Naive thymus-derived CD4-positive, alpha-beta T cell (primary cell): ENCODE results near the gene AP1B1. TPM values are rescaled to one million over a fixed set of nuclear protein-coding genes. Genes with fewer than 3 reads are reported as not detected.
A peak's percentile ranks its signal among the peaks of the same experiment; 100 is the strongest.

ENCODE experiments used
- ATAC-seq: fragments of 150-1000 bp; cut with Tn5 transposase; 2 replicates; pipeline ENCODE4 v1.10.0; 2021; ENCODE audit warnings: mild to moderate bottlenecking, moderate library complexity
- CTCF ChIA-PET: fragments of 350-600 bp; sonication (Branson Sonifier 250); formaldehyde crosslinking; loops from one replicate; lab custom pipeline; 2021; ENCODE audit warnings: antibody characterized with exemption; lab: Charles Lee
- POLR2A ChIA-PET: fragments of 350-600 bp; sonication (Branson Sonifier 250); formaldehyde crosslinking; loops from one replicate; lab custom pipeline; 2021; ENCODE audit warnings: antibody characterized with exemption, inconsistent platforms; lab: Charles Lee
- DNase-seq, 9 donors: peaks; one replicate each; pipeline versions ENCODE4 v3.0.0 to v3.0.0-alpha.2; 2020 to 2022; ENCODE audit warnings: mixed read lengths in 1 of 9
- H3K27ac ChIP-seq: one replicate; pipeline ENCODE4 v1.7.0; 2013; ENCODE audit warnings: mild to moderate bottlenecking, low read depth, low read length, moderate library complexity
- H3K27me3 ChIP-seq, 2 donors: one replicate each; pipeline ENCODE4 v1.7.0; 2013; ENCODE audit warnings: low read length in 2 of 2, mild to moderate bottlenecking in 2 of 2, moderate library complexity in 2 of 2; ENCODE audit not compliant: control insufficient read depth in 2 of 2, insufficient read depth in 2 of 2
- H3K36me3 ChIP-seq, 3 experiments: 1 replicate in 2 of 3; 2 replicates in 1 of 3; pipeline ENCODE4 v1.7.0; 2013; ENCODE audit warnings: low read length in 3 of 3, mild to moderate bottlenecking in 3 of 3, moderate library complexity in 1 of 3; ENCODE audit not compliant: insufficient read depth in 3 of 3, control insufficient read depth in 2 of 3
- H3K4me1 ChIP-seq, 2 donors: one replicate each; pipeline ENCODE4 v1.7.0; 2013; ENCODE audit warnings: low read length in 2 of 2, mild to moderate bottlenecking in 2 of 2, moderate library complexity in 1 of 2; ENCODE audit not compliant: control insufficient read depth in 2 of 2, insufficient read depth in 2 of 2
- H3K4me3 ChIP-seq: 2 replicates; pipeline ENCODE4 v1.7.0; 2013; ENCODE audit warnings: mild to moderate bottlenecking, low read length
- H3K9me3 ChIP-seq, 3 experiments: 1 replicate in 2 of 3; 2 replicates in 1 of 3; pipeline ENCODE4 v1.7.0; 2013; ENCODE audit warnings: low read length in 3 of 3; ENCODE audit not compliant: control insufficient read depth in 2 of 3
- H3K27ac Mint-ChIP-seq, 9 donors: one replicate each; pipeline ENCODE4 v1.8.0; 2020 to 2022; ENCODE audit warnings: mixed read lengths in 9 of 9, mild to moderate bottlenecking in 8 of 9, moderate library complexity in 5 of 9, inconsistent platforms in 2 of 9
- H3K27me3 Mint-ChIP-seq, 5 donors: one replicate each; pipeline ENCODE4 v1.8.0; 2021 to 2022; ENCODE audit warnings: mixed read lengths in 5 of 5, mild to moderate bottlenecking in 1 of 5
- H3K36me3 Mint-ChIP-seq, 5 donors: one replicate each; pipeline ENCODE4 v1.8.0; 2020 to 2022; ENCODE audit warnings: mixed read lengths in 5 of 5, mild to moderate bottlenecking in 3 of 5, inconsistent platforms in 1 of 5
- H3K4me1 Mint-ChIP-seq, 7 donors: one replicate each; pipeline ENCODE4 v1.8.0; 2020 to 2022; ENCODE audit warnings: mixed read lengths in 7 of 7, mild to moderate bottlenecking in 3 of 7, inconsistent platforms in 1 of 7
- H3K4me3 Mint-ChIP-seq, 10 donors: one replicate each; pipeline ENCODE4 v1.8.0; 2020 to 2022; ENCODE audit warnings: mild to moderate bottlenecking in 10 of 10, mixed read lengths in 10 of 10, moderate library complexity in 6 of 10, inconsistent platforms in 2 of 10
- H3K9me3 Mint-ChIP-seq, 11 donors: one replicate each; pipeline ENCODE4 v1.8.0; 2020 to 2022; ENCODE audit warnings: mixed read lengths in 11 of 11, mild to moderate bottlenecking in 4 of 11, inconsistent platforms in 1 of 11, moderate library complexity in 1 of 11
- intact Hi-C, 2 donors: fragments of 100-400 bp; cut with micrococcal nuclease; formaldehyde crosslinking; loops; one replicate each; pipeline ENCODE4 v1.15.1; 2023
- polyA plus RNA-seq, 2 donors: library from polyadenylated mRNA; unstranded; fragments of 300-500 nt; fragmentation: Illumina TruSeq; gene quantifications; one replicate each; pipeline ENCODE4 v1.2.3, GENCODE V29; 2021
- total RNA-seq, 6 experiments: library from RNA in 5 of 6; stranded (reverse) in 5 of 6; gene quantifications; 1 replicate in 5 of 6; 2 replicates in 1 of 6; pipeline ENCODE4 v1.2.3 and lab custom pipeline; 2021 to 2026

The AP1B1 gene
- total and polyA plus RNA-seq, 7 experiments from 2014 or later = 15.0 to 77.7 (median 38.9) TPM

- Histone ChIP-seq H3K27me3 (peaks cover 0 to 28% of the 10 kb centered on the region in 2 donors), H3K27ac (no peak overlapping the region), H3K4me3 (no peak overlapping the region), H3K4me1 (peaks cover 3 to 21% of the 10 kb centered on the region in 2 donors), H3K36me3 (no peaks in the 10 kb centered on the region), H3K9me3 (no peaks in the 10 kb centered on the region)
- Mint-ChIP-seq H3K4me3 (no peak overlapping the region), H3K4me1 (peaks cover 20 to 32% (median 25%) of the 10 kb centered on the region in 7 donors), H3K27me3 (peaks cover 28 to 41% (median 34%) of the 10 kb centered on the region in 5 donors), H3K36me3 (no peaks in the 10 kb centered on the region), H3K27ac (no peak overlapping the region), H3K9me3 (peaks cover 0 to 2% (median 0%) of the 10 kb centered on the region in 11 donors)
- peak; percentile 83 for ATAC-seq
- ChIA-PET CTCF (no interaction called here), POLR2A (no interaction called here)
- peak in 3 of 9 donors; percentile 25 to 84 (median 32) for DNase-seq
- intact Hi-C loops = no loop called here
These were observed 77.5 kb downstream of the AP1B1 start for GRCh38 chr22:29310863-29311339.

- Mint-ChIP-seq H3K27ac (no peak overlapping the region), H3K36me3 (no peaks in the 10 kb centered on the region), H3K9me3 (peaks cover 0 to 3% (median 0%) of the 10 kb centered on the region in 11 donors), H3K4me3 (peak overlapping the region in 1 of 10 donors; percentile 21), H3K27me3 (peaks cover 33 to 42% (median 34%) of the 10 kb centered on the region in 5 donors), H3K4me1 (peaks cover 20 to 33% (median 30%) of the 10 kb centered on the region in 7 donors)
- CTCF ChIA-PET = no interaction called here
- Histone ChIP-seq H3K4me3 (no peak overlapping the region), H3K27me3 (peaks cover 0 to 29% of the 10 kb centered on the region in 2 donors), H3K9me3 (no peaks in the 10 kb centered on the region), H3K27ac (no peak overlapping the region), H3K36me3 (no peaks in the 10 kb centered on the region), H3K4me1 (peaks cover 3 to 23% of the 10 kb centered on the region in 2 donors)
- no peak for ATAC-seq
- no peak for DNase-seq
- POLR2A ChIA-PET = no interaction called here
- intact Hi-C loops = no loop called here
These were observed 78.1 kb downstream of the AP1B1 start for GRCh38 chr22:29310065-29310862.

- POLR2A ChIA-PET = no interaction called here
- Histone ChIP-seq H3K27ac (no peak overlapping the region), H3K36me3 (no peaks in the 10 kb centered on the region), H3K9me3 (no peaks in the 10 kb centered on the region), H3K4me3 (no peak overlapping the region), H3K27me3 (peaks cover 0 to 28% of the 10 kb centered on the region in 2 donors), H3K4me1 (peaks cover 3 to 18% of the 10 kb centered on the region in 2 donors)
- ATAC-seq (no peak), DNase-seq (no peak)
- Mint-ChIP-seq H3K4me3 (peak overlapping the region in 1 of 10 donors; percentile 21), H3K36me3 (no peaks in the 10 kb centered on the region), H3K27me3 (peaks cover 31 to 42% (median 35%) of the 10 kb centered on the region in 5 donors), H3K9me3 (peaks cover 0 to 3% (median 0%) of the 10 kb centered on the region in 11 donors), H3K27ac (peak overlapping the region in 1 of 9 donors; percentile 18), H3K4me1 (peaks cover 18 to 31% (median 28%) of the 10 kb centered on the region in 7 donors)
- intact Hi-C loops = loop anchor here in 1 of 2 donors (5.0 kb wide), 1 partner anchor 108 kb away; no protein-coding TSS in a partner anchor
- CTCF ChIA-PET = no interaction called here
These were observed 78.9 kb downstream of the AP1B1 start for GRCh38 chr22:29309332-29310064.

DNA sequence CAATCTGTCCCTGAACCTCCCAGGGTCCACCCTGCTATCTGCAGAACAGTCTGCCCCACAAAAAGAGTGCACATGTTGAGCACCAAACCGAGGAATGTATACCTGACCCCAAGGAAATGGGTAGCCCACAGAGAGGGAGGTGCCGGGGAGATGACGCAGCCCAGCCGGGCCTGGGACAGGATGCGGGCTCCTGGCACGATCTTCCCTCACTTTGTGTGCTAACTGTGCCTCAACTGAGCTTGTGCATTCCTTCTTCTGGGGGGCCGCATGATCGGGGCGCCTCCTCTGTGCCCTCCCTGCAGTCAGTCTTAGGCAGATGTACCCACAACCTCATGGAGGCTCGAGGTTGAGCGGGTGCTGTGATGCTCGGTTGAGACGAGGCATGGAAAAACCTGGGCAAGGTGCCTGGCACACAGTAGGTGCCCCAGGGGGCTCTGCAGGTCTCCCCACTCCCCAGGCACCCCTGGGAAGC is 79.5 kb downstream of the AP1B1 start:
- ChIA-PET CTCF (no interaction called here), POLR2A (no interaction called here)
- ATAC-seq = no peak
- Histone ChIP-seq H3K27ac (no peak overlapping the region), H3K9me3 (no peaks in the 10 kb centered on the region), H3K27me3 (peaks cover 0 to 22% of the 10 kb centered on the region in 2 donors), H3K4me3 (no peak overlapping the region), H3K36me3 (no peaks in the 10 kb centered on the region), H3K4me1 (peaks cover 3 to 11% of the 10 kb centered on the region in 2 donors)
- DNase-seq = peak in 1 of 9 donors; percentile 16
- H3K27me3 Mint-ChIP-seq = peaks cover 24 to 40% (median 29%) of the 10 kb centered on the region in 5 donors
- intact Hi-C loops = loop anchor here in 1 of 2 donors (5.0 kb wide), 1 partner anchor 108 kb away; no protein-coding TSS in a partner anchor
- peaks cover 11 to 24% (median 22%) of the 10 kb centered on the region in 7 donors for H3K4me1 Mint-ChIP-seq
- peaks cover 0 to 1% (median 0%) of the 10 kb centered on the region in 11 donors for H3K9me3 Mint-ChIP-seq
- H3K36me3 Mint-ChIP-seq = no peaks in the 10 kb centered on the region
- peak overlapping the region in 6 of 10 donors; percentile 5 to 45 (median 18) for H3K4me3 Mint-ChIP-seq
- H3K27ac Mint-ChIP-seq = peak overlapping the region in 2 of 9 donors; percentile 13 to 48

- no peak for DNase-seq
- no peak overlapping the region for H3K4me3 ChIP-seq
- H3K9me3 ChIP-seq = no peaks in the 10 kb centered on the region
- ATAC-seq = no peak
- H3K27me3 ChIP-seq = peaks cover 0 to 16% of the 10 kb centered on the region in 2 donors
- Mint-ChIP-seq H3K36me3 (no peaks in the 10 kb centered on the region), H3K4me3 (peak overlapping the region in 3 of 10 donors; percentile 5 to 33 (median 9)), H3K4me1 (peaks cover 7 to 23% (median 18%) of the 10 kb centered on the region in 7 donors), H3K27me3 (peaks cover 19 to 34% (median 25%) of the 10 kb centered on the region in 5 donors), H3K9me3 (peaks cover 0 to 1% (median 0%) of the 10 kb centered on the region in 11 donors), H3K27ac (peak overlapping the region in 1 of 9 donors; percentile 31)
- ChIA-PET POLR2A (no interaction called here), CTCF (no interaction called here)
- peaks cover 3 to 10% of the 10 kb centered on the region in 2 donors for H3K4me1 ChIP-seq
- no peaks in the 10 kb centered on the region for H3K36me3 ChIP-seq
- intact Hi-C loops = loop anchor here in 1 of 2 donors (5.0 kb wide), 1 partner anchor 109 kb away; no protein-coding TSS in a partner anchor
- no peak overlapping the region for H3K27ac ChIP-seq
These were observed 80.1 kb downstream of the AP1B1 start for GRCh38 chr22:29308148-29308790.
